GM19023 (cell line): ENCODE measurements around the gene DNAH10.

Experiments used
- ATAC-seq: cut with Tn5 transposase; IDR thresholded peaks from one replicate; pipeline ENCODE4 v1.9.1; 2021; ENCODE audit warnings: mild to moderate bottlenecking, moderate library complexity; ENCODE audit not compliant: unreplicated experiment

Gene DNAH10

GRCh38 chr12:123879691-123880090 is 117.6 kb downstream of the DNAH10 start:
- ATAC-seq, result no peak

GRCh38 chr12:123882161-123882705 is 120.1 kb downstream of the DNAH10 start:
- no peak for ATAC-seq

- ATAC-seq, result no peak
Observed at GRCh38 chr12:123886258-123886657, 124.2 kb downstream of the DNAH10 start.

GRCh38 chr12:123886931-123887582 is 125.0 kb downstream of the DNAH10 start:
- no peak for ATAC-seq

- ATAC-seq, result no peak
Observed at GRCh38 chr12:123888989-123889388, 126.9 kb downstream of the DNAH10 start.

- ATAC-seq, result no peak
Observed at GRCh38 chr12:123889848-123890535, 127.9 kb downstream of the DNAH10 start.

- no peak for ATAC-seq
Observed at GRCh38 chr12:123890536-123890902, 128.4 kb downstream of the DNAH10 start.

- no peak for ATAC-seq
Observed at GRCh38 chr12:123891011-123891410, 128.9 kb downstream of the DNAH10 start.

GRCh38 chr12:123891516-123892179 is 129.5 kb downstream of the DNAH10 start:
- no peak for ATAC-seq

GRCh38 chr12:123892180-123892559 is 130.1 kb downstream of the DNAH10 start:
- no peak for ATAC-seq

- no peak for ATAC-seq
Observed at GRCh38 chr12:123892853-123893252, 130.8 kb downstream of the DNAH10 start.

- ATAC-seq, result no peak
Observed at GRCh38 chr12:123893276-123893675, 131.2 kb downstream of the DNAH10 start.

- no peak for ATAC-seq
Observed at GRCh38 chr12:123894823-123895345, 132.8 kb downstream of the DNAH10 start.

GRCh38 chr12:123895451-123895850 is 133.3 kb downstream of the DNAH10 start:
- no peak for ATAC-seq

GRCh38 chr12:123896767-123897166 is 134.7 kb downstream of the DNAH10 start:
- ATAC-seq, result no peak

- ATAC-seq, result no peak
Observed at GRCh38 chr12:123897221-123897620, 135.1 kb downstream of the DNAH10 start.

- no peak for ATAC-seq
Observed at GRCh38 chr12:123898673-123899072, 136.6 kb downstream of the DNAH10 start.

GRCh38 chr12:123899368-123899767 is 137.3 kb downstream of the DNAH10 start:
- ATAC-seq, result no peak

- no peak for ATAC-seq
Observed at GRCh38 chr12:123900871-123901376, 138.8 kb downstream of the DNAH10 start.

GRCh38 chr12:123902821-123903220 is 140.7 kb downstream of the DNAH10 start:
- no peak for ATAC-seq

GRCh38 chr12:123903301-123904065 is 141.4 kb downstream of the DNAH10 start:
- no peak for ATAC-seq
